CD4-positive, alpha-beta T cell (primary cell): ENCODE results near the gene UBE2D3. TPM values are rescaled to one million over a fixed set of nuclear protein-coding genes. Genes with fewer than 3 reads are reported as not detected.
"Not testable (repeated sequence)": the region's sequence is repeated elsewhere in the genome, so short reads cannot be mapped to it uniquely, and the experiment has no call there.

Experiments
- ATAC-seq: fragments of 200-7000 bp; cut with Tn5 transposase; one replicate; pipeline ENCODE4 v1.10.0; 2022; ENCODE audit warnings: mild to moderate bottlenecking; ENCODE audit not compliant: poor library complexity
- CTCF ChIA-PET: fragments of 350-600 bp; sonication (Branson Sonifier 250); formaldehyde crosslinking; loops from one replicate; lab custom pipeline; 2021; ENCODE audit warnings: antibody characterized with exemption, inconsistent platforms; lab: Charles Lee
- POLR2A ChIA-PET: fragments of 350-600 bp; sonication (Branson Sonifier 250); formaldehyde crosslinking; loops from one replicate; lab custom pipeline; 2021; ENCODE audit warnings: antibody characterized with exemption, inconsistent platforms; lab: Charles Lee
- DNase-seq, 14 experiments: peaks; one replicate each; pipeline ENCODE4 v3.0.0-alpha.2; 2013 to 2020; ENCODE audit warnings: mixed read lengths in 2 of 14
- H3K27ac ChIP-seq, 2 donors: one replicate each; pipeline versions ENCODE4 v1.5.1 to v1.7.0; 2013; ENCODE audit warnings: low read length in 2 of 2, low read depth in 1 of 2, mild to moderate bottlenecking in 1 of 2
- H3K27me3 ChIP-seq, 2 experiments: 1 replicate in 1 of 2; 2 replicates in 1 of 2; pipeline versions ENCODE4 v1.6.1 to v1.7.0; 2013; ENCODE audit warnings: low read length in 2 of 2, control low read depth in 1 of 2, mild to moderate bottlenecking in 1 of 2, moderate library complexity in 1 of 2; ENCODE audit not compliant: insufficient read depth in 2 of 2, control insufficient read depth in 1 of 2
- H3K36me3 ChIP-seq: one replicate; pipeline ENCODE4 v1.6.1; 2013; ENCODE audit warnings: low read length, control low read depth; ENCODE audit not compliant: insufficient read depth
- H3K4me1 ChIP-seq: one replicate; pipeline ENCODE4 v1.6.1; 2013; ENCODE audit warnings: low read length, control low read depth; ENCODE audit not compliant: insufficient read depth
- H3K4me3 ChIP-seq: one replicate; pipeline ENCODE4 v1.5.1; 2013; ENCODE audit warnings: mild to moderate bottlenecking, low read length, moderate library complexity
- H3K9me3 ChIP-seq, 2 experiments: 1 replicate in 1 of 2; 2 replicates in 1 of 2; pipeline versions ENCODE4 v1.6.1 to v1.7.0; 2013; ENCODE audit warnings: low read length in 2 of 2, mild to moderate bottlenecking in 2 of 2, control low read depth in 1 of 2, moderate library complexity in 1 of 2; ENCODE audit not compliant: control insufficient read depth in 1 of 2, insufficient read depth in 1 of 2
- H3K27ac Mint-ChIP-seq: one replicate; pipeline ENCODE4 v1.8.0; 2020; ENCODE audit warnings: mixed read lengths
- H3K27me3 Mint-ChIP-seq: one replicate; pipeline ENCODE4 v1.8.0; 2021; ENCODE audit warnings: mixed read lengths
- H3K36me3 Mint-ChIP-seq: one replicate; pipeline ENCODE4 v1.8.0; 2021; ENCODE audit warnings: low read depth, mixed read lengths
- H3K4me1 Mint-ChIP-seq: one replicate; pipeline ENCODE4 v1.8.0; 2021; ENCODE audit warnings: low read depth, mixed read lengths
- H3K4me3 Mint-ChIP-seq: one replicate; pipeline ENCODE4 v1.8.0; 2020; ENCODE audit warnings: mild to moderate bottlenecking, mixed read lengths
- H3K9me3 Mint-ChIP-seq: one replicate; pipeline ENCODE4 v1.8.0; 2020; ENCODE audit warnings: mixed read lengths
- CTCF ChIP-seq: fragments of 200-600 bp; IDR thresholded peaks from one replicate; pipeline ENCODE4 v1.8.0; 2022; ENCODE audit warnings: antibody characterized with exemption, mild to moderate bottlenecking
- intact Hi-C, 2 experiments: fragments of 100-400 bp; cut with DNase I in 1 of 2; cut with micrococcal nuclease in 1 of 2; formaldehyde crosslinking; loops; one replicate each; pipeline versions ENCODE4 v1.15.1 to v1.9.0; 2023 to 2025; cut with DNase I, micrococcal nuclease
- total RNA-seq, 174 experiments: library from RNA in 2 of 174; stranded (reverse) in 2 of 174; gene quantifications; one replicate each; pipeline ENCODE4 v1.2.3 and lab custom pipeline; 2021 to 2026

Gene UBE2D3
- total RNA-seq, 2 experiments from 2014 or later, result 659 to 719 TPM

DNA sequence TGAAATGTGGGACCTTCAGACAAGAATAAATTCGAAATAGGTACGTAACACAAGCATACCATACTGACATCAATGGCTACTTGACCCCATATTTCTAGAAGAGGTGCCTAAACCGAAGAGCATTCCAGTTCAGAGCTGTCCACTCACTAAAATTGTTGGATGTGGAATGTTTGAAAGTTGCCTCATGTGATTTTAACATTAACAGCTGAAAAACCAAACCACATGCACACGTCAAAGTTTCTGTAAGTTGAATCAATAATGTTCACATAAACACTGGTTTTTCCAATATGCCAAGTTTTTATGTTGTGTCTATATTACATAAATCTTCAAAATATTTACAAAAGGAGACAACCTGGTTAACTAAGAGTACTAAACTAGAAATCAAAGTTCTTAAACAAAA lies 3.5 kb downstream of the UBE2D3 start:
- H3K27ac ChIP-seq, result peak overlapping the region in 1 of 2 donors; percentile 36
- intact Hi-C loops, result loop anchor here (2.0 to 10.0 kb wide), 3 partner anchors 15 to 479 kb away; partner anchors contain the start of gene SLC39A8 (in 1 of the 2)
- ATAC-seq (no peak), DNase-seq (no peak)
- peaks cover 42% of the 10 kb centered on the region for H3K36me3 Mint-ChIP-seq
- H3K9me3 ChIP-seq, result no peaks in the 10 kb centered on the region
- H3K27me3 Mint-ChIP-seq, result no peaks in the 10 kb centered on the region
- no peak overlapping the region for H3K4me3 Mint-ChIP-seq
- peak overlapping the region; percentile 83 for H3K27ac Mint-ChIP-seq
- CTCF ChIA-PET, result interaction anchor here (1.6 kb wide), 1 partner anchor 62 kb away, joined by 4 read pairs; the partner anchor contains the start of gene MANBA
- H3K4me1 Mint-ChIP-seq, result peaks cover 50% of the 10 kb centered on the region
- POLR2A ChIA-PET, result interaction anchor here (0.9 to 8.6 kb wide), 5 partner anchors 9 to 278 kb away, joined by 3 to 193 read pairs (median 5); partner anchors contain the start of genes CISD2 and MANBA
- H3K9me3 Mint-ChIP-seq, result no peaks in the 10 kb centered on the region
- no peaks in the 10 kb centered on the region for H3K27me3 ChIP-seq
- H3K4me3 ChIP-seq, result peak overlapping the region; percentile 89
- TF ChIP-seq CTCF, result no peak
- H3K36me3 ChIP-seq, result peaks cover 21% of the 10 kb centered on the region
- H3K4me1 ChIP-seq, result peaks cover 17% of the 10 kb centered on the region

- Mint-ChIP-seq H3K36me3 (peaks cover 47% of the 10 kb centered on the region), H3K27ac (peak overlapping the region; percentile 83), H3K4me1 (peaks cover 50% of the 10 kb centered on the region), H3K4me3 (no peak overlapping the region), H3K9me3 (no peaks in the 10 kb centered on the region), H3K27me3 (no peaks in the 10 kb centered on the region)
- intact Hi-C loops, result loop anchor here (2.0 to 10.0 kb wide), 3 partner anchors 15 to 479 kb away; partner anchors contain the start of gene SLC39A8 (in 1 of the 2)
- Histone ChIP-seq H3K9me3 (no peaks in the 10 kb centered on the region), H3K36me3 (peaks cover 25% of the 10 kb centered on the region), H3K27me3 (no peaks in the 10 kb centered on the region), H3K27ac (peak overlapping the region in 1 of 2 donors; percentile 36), H3K4me1 (peaks cover 18% of the 10 kb centered on the region), H3K4me3 (peak overlapping the region; percentile 89)
- ChIA-PET CTCF (interaction anchor here (1.0 to 1.6 kb wide), 2 partner anchors 62 to 67 kb away, joined by 4 to 6 read pairs; partner anchors contain the start of gene MANBA), POLR2A (interaction anchor here (0.9 to 8.6 kb wide), 6 partner anchors 9 to 279 kb away, joined by 3 to 193 read pairs (median 4); partner anchors contain the start of genes CISD2 and MANBA)
- no peak for TF ChIP-seq CTCF
- DNase-seq, result no peak
- no peak for ATAC-seq
Measured at GRCh38 chr4:102823464-102823863, 3.9 kb downstream of the UBE2D3 start.

GRCh38 chr4:102819588-102820365 lies 7.6 kb downstream of the UBE2D3 start:
- H3K27ac ChIP-seq, result peak overlapping the region; percentile 69 to 76
- no peaks in the 10 kb centered on the region for H3K27me3 Mint-ChIP-seq
- DNase-seq (peak in 5 of 14 experiments; percentile 16 to 88 (median 79)), ATAC-seq (peak; percentile 84)
- intact Hi-C loops, result loop anchor here (1.0 to 10.0 kb wide), 3 partner anchors 8 to 475 kb away; partner anchors contain the start of genes SLC39A8 (in 1 of the 2) and UBE2D3 (in 1 of the 2)
- H3K9me3 ChIP-seq, result no peaks in the 10 kb centered on the region
- H3K27me3 ChIP-seq, result no peaks in the 10 kb centered on the region
- no peaks in the 10 kb centered on the region for H3K9me3 Mint-ChIP-seq
- peak overlapping the region; percentile 21 for H3K4me3 ChIP-seq
- H3K4me1 ChIP-seq, result peaks cover 32% of the 10 kb centered on the region
- POLR2A ChIA-PET, result interaction anchor here (0.5 to 12.3 kb wide), 6 partner anchors 6 to 199 kb away, joined by 3 to 193 read pairs (median 4); partner anchors contain the start of genes CISD2, MANBA and UBE2D3
- no peak for TF ChIP-seq CTCF
- H3K4me3 Mint-ChIP-seq, result no peak overlapping the region
- H3K4me1 Mint-ChIP-seq, result peaks cover 76% of the 10 kb centered on the region
- peaks cover 78% of the 10 kb centered on the region for H3K36me3 Mint-ChIP-seq
- peak overlapping the region; percentile 83 for H3K27ac Mint-ChIP-seq
- CTCF ChIA-PET, result interaction anchor here (1.5 to 4.9 kb wide), 2 partner anchors 8 to 199 kb away, joined by 4 to 18 read pairs; partner anchors contain the start of gene UBE2D3
- H3K36me3 ChIP-seq, result peaks cover 56% of the 10 kb centered on the region

DNA sequence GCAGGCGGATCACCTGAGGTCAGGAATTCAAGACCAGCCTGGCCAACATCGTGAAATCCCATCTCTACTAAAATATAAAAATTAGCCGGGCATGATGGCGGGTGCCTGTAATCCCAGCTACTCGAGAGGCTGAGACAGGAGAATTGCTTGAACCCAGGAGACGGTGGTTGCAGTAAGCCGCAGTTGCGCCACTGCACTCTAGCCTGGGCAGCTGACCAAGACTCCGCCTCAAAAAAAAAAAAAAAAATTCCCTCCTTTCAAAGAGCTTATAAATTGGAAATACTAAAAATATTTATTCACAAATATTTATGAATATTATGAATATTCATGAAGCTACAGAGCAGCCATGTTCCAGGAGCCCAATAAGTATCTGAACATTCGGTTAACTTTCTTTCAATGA lies 8.3 kb downstream of the UBE2D3 start:
- CTCF ChIA-PET, result interaction anchor here (4.9 kb wide), 1 partner anchor 9 kb away, joined by 18 read pairs; the partner anchor contains the start of gene UBE2D3
- H3K4me1 ChIP-seq, result peaks cover 38% of the 10 kb centered on the region
- intact Hi-C loops, result loop anchor here in 1 of 2 experiments (1.0 kb wide), 1 partner anchor 8 kb away; the partner anchor contains the start of gene UBE2D3
- POLR2A ChIA-PET, result interaction anchor here (0.6 to 12.3 kb wide), 5 partner anchors 6 to 58 kb away, joined by 3 to 193 read pairs (median 12); partner anchors contain the start of genes CISD2, MANBA and UBE2D3
- ATAC-seq, H3K9me3 Mint-ChIP-seq, DNase-seq, H3K27me3 Mint-ChIP-seq, H3K9me3 ChIP-seq, H3K27me3 ChIP-seq: not testable (repeated sequence)
- peak overlapping the region; percentile 21 for H3K4me3 ChIP-seq
- Mint-ChIP-seq H3K27ac (peak overlapping the region; percentile 83), H3K36me3 (peaks cover 84% of the 10 kb centered on the region), H3K4me1 (peaks cover 82% of the 10 kb centered on the region), H3K4me3 (peak overlapping the region; percentile 78)
- H3K27ac ChIP-seq, result peak overlapping the region in 1 of 2 donors; percentile 76
- H3K36me3 ChIP-seq, result peaks cover 54% of the 10 kb centered on the region
